Astrocyte (in vitro differentiated cells and primary cell): ENCODE results near the gene MEG3.

Source experiments
- EZH2 ChIP-seq: IDR thresholded peaks from 2 replicates; pipeline ENCODE4 v1.6.1; 2012; ENCODE audit warnings: mild to moderate bottlenecking, low read length, inconsistent platforms; ENCODE audit not compliant: insufficient read depth
- TF ChIP-seq, protein P1 (sequence below): IDR thresholded peaks from 2 replicates; pipeline ENCODE4 v1.5.1; 2011; ENCODE audit warnings: low read depth, mild to moderate bottlenecking, inconsistent platforms, low read length, moderate library complexity; ENCODE audit not compliant: insufficient read depth

DNA sequence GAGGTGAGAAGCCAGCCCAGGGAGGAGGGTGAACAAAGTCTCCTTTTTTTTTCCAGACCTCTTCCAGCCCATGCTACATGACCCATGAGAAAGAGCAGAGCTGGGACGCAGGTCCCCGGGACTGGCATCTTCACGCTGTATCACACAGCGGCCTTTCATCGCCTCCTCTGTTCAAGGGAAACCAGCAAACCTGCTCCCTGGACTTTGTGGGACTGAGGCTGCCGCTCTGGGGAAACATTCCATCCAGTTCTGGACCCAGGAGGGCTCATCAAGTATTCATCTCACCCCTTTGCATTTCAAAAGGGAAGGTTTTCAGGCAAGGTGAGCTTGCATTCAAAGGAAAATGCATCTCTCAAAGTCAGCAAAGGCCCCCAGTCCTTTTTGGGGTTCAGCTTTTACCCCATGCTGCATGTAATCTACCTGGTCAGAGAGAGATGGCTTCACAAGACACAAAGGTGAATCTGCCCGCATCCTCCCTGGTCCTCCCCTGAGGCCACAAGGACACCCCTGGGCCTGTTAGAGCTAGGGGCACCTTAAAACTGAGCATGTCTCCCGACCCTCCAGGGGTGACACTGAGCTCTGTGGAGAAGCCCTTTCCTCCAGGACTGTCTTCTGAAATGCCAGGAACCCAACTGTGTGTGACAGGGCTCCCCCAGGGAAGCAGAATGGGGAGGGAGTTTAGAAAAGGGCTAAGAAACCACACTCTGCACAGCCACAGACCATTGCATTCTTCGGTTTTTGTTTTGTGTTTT lies 21.2 kb upstream of the MEG3 start:
- TF ChIP-seq, protein P1, sequence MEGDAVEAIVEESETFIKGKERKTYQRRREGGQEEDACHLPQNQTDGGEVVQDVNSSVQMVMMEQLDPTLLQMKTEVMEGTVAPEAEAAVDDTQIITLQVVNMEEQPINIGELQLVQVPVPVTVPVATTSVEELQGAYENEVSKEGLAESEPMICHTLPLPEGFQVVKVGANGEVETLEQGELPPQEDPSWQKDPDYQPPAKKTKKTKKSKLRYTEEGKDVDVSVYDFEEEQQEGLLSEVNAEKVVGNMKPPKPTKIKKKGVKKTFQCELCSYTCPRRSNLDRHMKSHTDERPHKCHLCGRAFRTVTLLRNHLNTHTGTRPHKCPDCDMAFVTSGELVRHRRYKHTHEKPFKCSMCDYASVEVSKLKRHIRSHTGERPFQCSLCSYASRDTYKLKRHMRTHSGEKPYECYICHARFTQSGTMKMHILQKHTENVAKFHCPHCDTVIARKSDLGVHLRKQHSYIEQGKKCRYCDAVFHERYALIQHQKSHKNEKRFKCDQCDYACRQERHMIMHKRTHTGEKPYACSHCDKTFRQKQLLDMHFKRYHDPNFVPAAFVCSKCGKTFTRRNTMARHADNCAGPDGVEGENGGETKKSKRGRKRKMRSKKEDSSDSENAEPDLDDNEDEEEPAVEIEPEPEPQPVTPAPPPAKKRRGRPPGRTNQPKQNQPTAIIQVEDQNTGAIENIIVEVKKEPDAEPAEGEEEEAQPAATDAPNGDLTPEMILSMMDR, result no peak
- no peak for TF ChIP-seq EZH2
